HepG2 (cell line): Measurements from ENCODE around the gene B3GALNT2. TPM values are rescaled to one million over a fixed set of nuclear protein-coding genes. Genes with fewer than 3 reads are reported as not detected.

Experiments used
- ATAC-seq: fragments of 200-7000 bp; cut with Tn5 transposase; 3 replicates; pipeline ENCODE4 v1.9.1; 2020; ENCODE audit warnings: mild to moderate bottlenecking, moderate library complexity
- BruUV-seq: library from RNA; stranded (reverse); fragments of 400-500 nt; replicated peaks from 2 replicates; lab custom pipeline; 2021; lab: Mats Ljungman, UMichigan
- CTCF ChIA-PET: fragments of 300-600 bp; formaldehyde crosslinking; extraction: SDS; loops from one replicate; lab custom pipeline; 2021; ENCODE audit warnings: low total read pairs, inconsistent platforms, low intra/inter-chr PET ratio; lab: Yijun Ruan, JAX
- POLR2A ChIA-PET: fragments of 350-600 bp; sonication (Branson Sonifier 250); formaldehyde crosslinking; loops from one replicate; lab custom pipeline; 2020; ENCODE audit warnings: antibody characterized with exemption, inconsistent platforms; lab: Yijun Ruan, JAX
- DNase-seq: peaks from one replicate; pipeline ENCODE4 v3.0.0-alpha.2; 2015; ENCODE audit warnings: low spot score
- FAIRE-seq: peaks from 3 replicates; lab custom pipeline; 2011; peaks lifted over from hg19 to GRCh38; lab: Jason Lieb, UNC
- H2AFZ ChIP-seq: one replicate; pipeline ENCODE4 v1.6.1; 2011; ENCODE audit warnings: low read length, inconsistent platforms
- H3K27ac ChIP-seq: fragments of 300-600 bp; 3 replicates; pipeline ENCODE4 v1.8.0; 2011; ENCODE audit warnings: mixed run types, mild to moderate bottlenecking, mixed read lengths, low read length, inconsistent platforms; ENCODE audit not compliant: insufficient read depth; ENCODE audit errors: extremely low read length
- H3K27me3 ChIP-seq, 2 experiments: fragments of 200-600 bp in 1 of 2; 2 replicates in 1 of 2; 3 replicates in 1 of 2; pipeline versions ENCODE4 v1.6.0 to v1.8.0; 2011; ENCODE audit warnings: low read length in 2 of 2, mild to moderate bottlenecking in 2 of 2, moderate library complexity in 2 of 2, inconsistent platforms in 1 of 2; ENCODE audit not compliant: insufficient read depth in 2 of 2, control insufficient read depth in 1 of 2
- H3K36me3 ChIP-seq, 2 experiments: fragments of 200-600 bp in 1 of 2; replicated peaks in 1 of 2; 2 replicates in 1 of 2; 3 replicates in 1 of 2; pipeline versions ENCODE4 v1.5.1 to v1.8.0; 2011; ENCODE audit warnings: low read length in 2 of 2, inconsistent platforms in 1 of 2; ENCODE audit not compliant: insufficient read depth in 2 of 2, control insufficient read depth in 1 of 2
- H3K4me1 ChIP-seq: 2 replicates; pipeline ENCODE4 v1.5.1; 2012; ENCODE audit warnings: low read length, inconsistent platforms; ENCODE audit not compliant: insufficient read depth
- H3K4me2 ChIP-seq: 2 replicates; pipeline ENCODE4 v1.6.0; 2011; ENCODE audit warnings: low read depth, low read length, inconsistent platforms
- H3K4me3 ChIP-seq, 3 experiments: fragments of 200-600 bp in 1 of 3; sonication (generic), shearing (Covaris generic) in 1 of 3; replicated peaks in 1 of 3; 2 replicates each; pipeline ENCODE4 v1.5.1; 2011 to 2016; ENCODE audit warnings: low read length in 3 of 3, inconsistent platforms in 2 of 3, low read depth in 2 of 3, mild to moderate bottlenecking in 2 of 3, control low read depth in 1 of 3, mixed read lengths in 1 of 3; ENCODE audit not compliant: insufficient read depth in 1 of 3
- H3K79me2 ChIP-seq: one replicate; pipeline ENCODE4 v1.6.1; 2011; ENCODE audit warnings: low read length, inconsistent platforms; ENCODE audit not compliant: insufficient read depth
- H3K9ac ChIP-seq: 2 replicates; pipeline ENCODE4 v1.6.0; 2011; ENCODE audit warnings: mild to moderate bottlenecking, low read depth, low read length, inconsistent platforms; ENCODE audit not compliant: insufficient read depth
- H3K9me3 ChIP-seq: 2 replicates; pipeline ENCODE4 v1.5.1; 2012; ENCODE audit warnings: mild to moderate bottlenecking, low read length
- H4K20me1 ChIP-seq: 2 replicates; pipeline ENCODE4 v1.6.0; 2011; ENCODE audit warnings: inconsistent platforms, mild to moderate bottlenecking, low read length, moderate library complexity; ENCODE audit not compliant: insufficient read depth
- ATF7 ChIP-seq, 2 experiments: fragments of 450-650 bp in 1 of 2; sonication (generic) in 1 of 2; formaldehyde crosslinking in 1 of 2; IDR thresholded peaks; 2 replicates each; pipeline versions ENCODE4 v1.4.0 to v1.6.1; 2016 to 2020; ENCODE audit warnings: antibody characterized with exemption in 1 of 2, mild to moderate bottlenecking in 1 of 2, missing genetic modification reagents in 1 of 2
- GABPA ChIP-seq, 2 experiments: IDR thresholded peaks; 2 replicates each; pipeline ENCODE4 v1.6.1; 2011 to 2016; ENCODE audit warnings: low read depth in 2 of 2, low read length in 1 of 2, missing biosample characterization in 1 of 2, missing genetic modification characterization in 1 of 2
- HNRNPK ChIP-seq: fragments of 200-400 bp; formaldehyde crosslinking; IDR thresholded peaks from 2 replicates; pipeline ENCODE4 v1.6.1; 2018; ENCODE audit warnings: low read length, low read depth, moderate library complexity, mild to moderate bottlenecking; ENCODE audit not compliant: poor library complexity, severe bottlenecking
- U2AF1 ChIP-seq: fragments of 200-400 bp; formaldehyde crosslinking; optimal IDR thresholded peaks from 2 replicates; pipeline ENCODE3; 2017; ENCODE audit warnings: mild to moderate bottlenecking, low read depth, low read length
- ZNF253 ChIP-seq: sonication (generic); formaldehyde crosslinking; IDR thresholded peaks from 2 replicates; pipeline ENCODE4 v1.8.0; 2022; ENCODE audit warnings: mild to moderate bottlenecking, missing genetic modification reagents, borderline replicate concordance
- WGBS: methylation state at CpG from one replicate; pipeline ENCODE4 v1.1.6; 2017; ENCODE audit warnings: low lambda C conversion rate; 5-methylcytosine and 5-hydroxymethylcytosine counted together
- in situ Hi-C: cut with HindIII; loops from 2 replicates; pipeline ENCODE4 v1.10.0; 2017; ENCODE audit warnings: low pct_unique_long_range_greater_than_20kb; ENCODE audit not compliant: extremely low pct_ligation_motif_present
- intact Hi-C: fragments of 100-400 bp; cut with micrococcal nuclease; formaldehyde crosslinking; loops from one replicate; pipeline ENCODE4 v1.10.0; 2022; ENCODE audit not compliant: unreplicated experiment
- polyA plus RNA-seq, 8 experiments: library from polyadenylated mRNA; depleted of rRNA in 3 of 8; stranded (reverse) in 7 of 8; unstranded in 1 of 8; fragments of >200 nt; fragmentation: Illumina TruSeq in 4 of 8; extraction: Trizol in 4 of 8; gene quantifications; 2 replicates each; pipeline versions ENCODE4 v1.2.1 to v1.2.3, GENCODE V29; 2011 to 2016; ENCODE audit warnings: low read depth in 4 of 8, missing spikeins in 1 of 8, mixed read lengths in 1 of 8; ENCODE audit not compliant: insufficient read depth in 1 of 8
- total RNA-seq, 5 experiments: library from RNA; depleted of rRNA; stranded (reverse); fragments of >200 nt; fragmentation: Illumina TruSeq; extraction: Trizol; gene quantifications; 2 replicates each; pipeline ENCODE4 v1.2.3, GENCODE V29; 2016; ENCODE audit warnings: low read depth in 1 of 5

Gene B3GALNT2
- total and polyA plus RNA-seq, 2 of the 13 experiments (the other 11 are each of a cell fraction or from before 2014, with no cell fraction given) = 16.5 to 28.9 TPM

- H3K4me3 ChIP-seq = no peak overlapping the region
- CTCF ChIA-PET = no interaction called here
- H3K27me3 ChIP-seq = no peaks in the 10 kb centered on the region
- POLR2A ChIA-PET = no interaction called here
- TF ChIP-seq GABPA (IDR thresholded peaks at IDR 0.05; ENCODE audit: low read depth, low read length) = no peak
- TF ChIP-seq GABPA (CRISPR knock-in tag; IDR thresholded peaks at IDR 0.05; ENCODE audit: low read depth) = no peak
- peak; percentile 67 for TF ChIP-seq HNRNPK
- no peak overlapping the region for H2AFZ ChIP-seq
- no peaks in the 10 kb centered on the region for H3K4me1 ChIP-seq
- no peak overlapping the region for H3K9ac ChIP-seq
- BruUV-seq = no TSS peak
- no peaks in the 10 kb centered on the region for H3K9me3 ChIP-seq
- WGBS = 65% methylated on average over 8 of the region's 8 CpGs
- intact Hi-C loops (no loop called here), in situ Hi-C loops (no loop called here)
- ATAC-seq (no peak), FAIRE-seq (no peak), DNase-seq (no peak)
- H3K79me2 ChIP-seq = no peaks in the 10 kb centered on the region
- H3K27ac ChIP-seq = no peak overlapping the region
- H4K20me1 ChIP-seq = no peaks in the 10 kb centered on the region
- H3K4me2 ChIP-seq = no peak overlapping the region
- no peaks in the 10 kb centered on the region for H3K36me3 ChIP-seq
These were observed 29.4 kb upstream of the B3GALNT2 start for GRCh38 chr1:235533476-235534168.

GRCh38 chr1:235532360-235532759 is 28.1 kb upstream of the B3GALNT2 start:
- ChIA-PET CTCF (no interaction called here), POLR2A (no interaction called here)
- no peak overlapping the region for H3K4me3 ChIP-seq
- 53% methylated on average over 2 of the region's 2 CpGs for WGBS
- DNase-seq (no peak), ATAC-seq (no peak), FAIRE-seq (no peak)
- H3K79me2 ChIP-seq = no peaks in the 10 kb centered on the region
- no peak overlapping the region for H3K9ac ChIP-seq
- H3K9me3 ChIP-seq = no peaks in the 10 kb centered on the region
- H3K27ac ChIP-seq = no peak overlapping the region
- no peak overlapping the region for H2AFZ ChIP-seq
- no peak for TF ChIP-seq ZNF253
- TF ChIP-seq U2AF1 = no peak
- no peak for TF ChIP-seq ATF7 (IDR thresholded peaks at IDR 0.05)
- TF ChIP-seq ATF7 (CRISPR knock-in tag; IDR thresholded peaks at IDR 0.05) = no peak
- H4K20me1 ChIP-seq = no peaks in the 10 kb centered on the region
- no peaks in the 10 kb centered on the region for H3K4me1 ChIP-seq
- no peak overlapping the region for H3K4me2 ChIP-seq
- no peaks in the 10 kb centered on the region for H3K27me3 ChIP-seq
- BruUV-seq = no TSS peak
- intact Hi-C loops = no loop called here
- in situ Hi-C loops = no loop called here
- no peaks in the 10 kb centered on the region for H3K36me3 ChIP-seq
